Fibroblast of peridontal ligament (primary cell): Measurements from ENCODE around the gene EP400.
"Not testable (repeated sequence)": the region's sequence is repeated elsewhere in the genome, so short reads cannot be mapped to it uniquely, and the experiment has no call there.

Experiments
- DNase-seq: peaks from one replicate; pipeline ENCODE4 v3.0.0-alpha.2; 2010; ENCODE audit errors: extremely low read depth

The EP400 gene

DNA sequence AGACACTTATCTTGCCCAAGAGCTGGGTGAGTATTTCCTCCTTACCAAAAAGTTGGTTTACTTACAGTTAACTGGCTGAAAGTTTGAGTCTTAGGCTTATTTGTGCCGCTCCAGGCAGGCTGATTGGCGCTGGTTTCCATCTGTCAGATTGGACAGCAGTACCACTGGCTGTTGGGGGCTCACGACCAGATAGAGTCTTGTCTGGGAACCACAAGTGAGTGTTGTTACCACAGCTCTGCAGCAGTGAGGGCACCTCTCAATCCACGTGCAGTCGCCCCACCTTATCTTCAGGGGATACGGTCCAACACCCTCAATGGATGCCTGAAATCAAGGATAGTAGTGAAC is 135.5 kb downstream of the EP400 start:
- DNase-seq, result peak; percentile 51

DNA sequence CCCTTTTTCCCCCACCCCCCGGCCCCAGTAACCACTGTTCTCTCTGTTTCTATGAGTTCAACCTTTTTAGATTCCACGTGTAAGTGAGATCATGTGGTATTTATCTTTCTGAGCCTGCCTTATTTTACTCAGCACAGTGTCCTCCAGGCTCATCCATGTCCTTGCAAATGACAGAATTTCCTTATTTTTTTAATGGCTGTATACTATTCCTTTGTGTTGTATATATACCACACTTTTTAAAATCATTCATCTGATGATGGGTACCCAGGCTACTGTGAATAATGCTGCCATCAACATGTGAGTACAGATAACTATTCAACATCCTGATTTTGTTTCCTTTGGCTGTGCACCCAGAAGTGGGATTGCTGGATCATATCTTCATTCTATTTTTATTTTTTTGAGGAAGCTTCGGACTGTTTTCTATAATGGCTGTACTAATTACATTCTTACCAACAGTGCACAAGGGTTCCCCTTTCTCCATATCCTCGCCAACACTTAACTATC is 139.7 kb downstream of the EP400 start:
- DNase-seq, result peak; percentile 2

DNA sequence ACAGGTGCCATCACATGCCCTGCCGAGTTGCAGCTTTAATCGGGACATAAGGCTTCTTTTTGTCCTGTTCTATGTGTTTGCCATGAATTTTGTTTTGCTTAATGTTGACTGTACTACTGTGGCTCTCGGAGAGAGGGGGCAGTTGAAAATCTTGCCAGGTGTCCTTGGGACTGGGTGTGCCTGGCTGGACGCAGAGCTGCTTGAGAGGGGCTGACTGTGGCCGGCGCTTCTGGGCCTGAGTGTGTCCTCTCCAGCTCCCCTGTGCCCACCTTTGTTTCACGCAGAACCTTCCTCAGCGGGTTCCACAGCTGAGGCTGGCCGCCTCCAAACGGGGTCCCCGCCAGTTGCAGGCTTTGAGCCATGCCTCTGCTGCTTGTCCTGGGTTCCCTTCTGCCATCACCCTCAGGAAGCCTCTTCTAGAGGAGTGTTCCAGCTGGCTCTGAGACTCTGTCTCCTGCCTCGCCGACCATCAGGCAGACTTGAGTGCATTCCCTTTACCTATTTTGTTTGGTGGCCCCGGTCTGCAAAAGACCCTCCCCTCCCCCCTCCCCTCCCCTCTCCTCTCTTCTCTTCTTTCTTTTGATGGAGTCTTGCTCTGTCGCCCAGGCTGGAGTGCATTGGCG is 144.6 kb downstream of the EP400 start:
- DNase-seq, result no peak

DNA sequence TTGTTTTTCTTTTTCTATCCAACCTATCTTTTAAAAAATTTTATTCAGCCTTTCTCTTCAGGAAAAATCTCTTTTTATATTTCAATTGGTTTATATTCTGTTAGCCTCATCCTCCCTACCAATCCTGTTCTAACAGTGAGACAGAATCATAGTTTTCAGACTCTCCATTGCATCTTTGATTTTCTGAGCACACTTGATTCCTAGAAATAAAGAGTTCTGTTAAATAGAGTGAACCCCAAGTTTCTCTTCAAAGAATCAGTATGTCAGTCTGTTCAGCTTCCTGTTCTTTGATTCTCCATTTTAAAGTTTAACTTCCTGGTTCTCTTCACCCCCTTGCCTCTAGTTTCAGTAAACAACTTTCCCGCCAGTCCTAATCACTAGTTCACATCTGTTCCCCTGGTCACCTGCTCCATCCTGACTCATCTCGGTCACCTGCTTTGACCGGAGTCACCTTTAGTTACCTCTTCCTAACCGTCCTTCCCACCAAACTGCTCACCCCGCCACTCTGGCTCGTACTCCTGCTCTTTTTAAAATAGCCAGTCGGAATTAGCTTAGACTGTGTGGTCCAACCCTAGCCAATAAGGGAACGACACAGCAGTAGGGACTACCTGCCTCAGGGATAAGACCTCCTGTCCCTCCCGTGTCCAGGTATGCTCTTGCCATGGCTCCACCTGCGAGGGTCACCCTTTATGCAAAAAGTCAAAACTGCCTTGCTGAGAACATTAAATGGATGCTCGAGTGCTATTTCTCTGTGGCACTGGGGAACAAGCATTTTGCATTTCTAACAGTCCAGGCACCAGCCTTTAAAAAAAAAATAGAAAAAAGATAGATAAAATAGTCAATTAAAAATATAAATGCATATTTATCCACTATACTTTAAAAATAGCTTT is 146.0 kb downstream of the EP400 start:
- DNase-seq, result no peak

GRCh38 chr12:132099739-132100138 is 150.0 kb downstream of the EP400 start:
- no peak for DNase-seq

GRCh38 chr12:132100306-132101065 is 150.7 kb downstream of the EP400 start:
- DNase-seq, result no peak

DNA sequence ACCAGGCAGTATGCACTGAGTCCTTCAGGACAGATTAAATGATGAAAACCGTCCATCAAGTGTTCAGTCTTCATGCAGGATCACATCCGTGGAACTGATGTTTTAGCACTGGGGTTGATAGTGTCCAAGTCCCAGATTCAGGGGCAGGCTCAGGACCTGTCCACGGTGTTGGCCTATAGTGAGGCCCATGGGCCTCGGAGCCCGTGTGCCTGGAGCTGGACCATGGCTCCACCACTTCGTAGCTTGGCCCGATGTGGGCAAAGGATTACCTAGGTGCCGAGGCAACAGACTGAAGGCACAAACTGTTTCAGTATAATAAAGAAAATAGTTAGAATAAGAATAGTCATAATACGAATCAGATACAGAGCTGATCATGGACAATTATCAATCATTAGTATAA is 152.6 kb downstream of the EP400 start:
- no peak for DNase-seq

GRCh38 chr12:132103072-132103471 is 153.3 kb downstream of the EP400 start:
- not testable (repeated sequence) for DNase-seq

- DNase-seq, result no peak
Observed at GRCh38 chr12:132103542-132104308, 154.0 kb downstream of the EP400 start.

- no peak for DNase-seq
Observed at GRCh38 chr12:132105467-132105866, 155.7 kb downstream of the EP400 start.

DNA sequence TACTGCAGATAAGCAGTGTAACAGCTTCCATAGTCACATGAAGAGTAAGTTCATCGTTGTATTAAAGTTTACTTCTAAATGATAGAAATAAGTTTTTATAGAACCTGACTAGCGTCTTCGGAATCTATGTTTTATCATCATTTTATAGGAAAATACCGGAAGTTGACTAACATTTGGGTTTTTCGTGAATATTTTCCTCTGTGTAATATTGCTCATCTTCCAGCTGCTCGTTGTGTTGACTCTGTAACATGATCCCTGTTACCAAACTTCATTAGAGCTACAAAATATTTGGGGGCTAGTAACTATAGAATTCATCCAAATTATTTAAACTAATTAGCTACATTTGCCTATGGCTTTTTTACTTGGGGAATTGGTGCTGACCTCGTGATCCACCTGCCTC is 157.2 kb downstream of the EP400 start:
- peak; percentile 2 for DNase-seq

- DNase-seq, result no peak
Observed at GRCh38 chr12:132108211-132108832, 158.6 kb downstream of the EP400 start.

- no peak for DNase-seq
Observed at GRCh38 chr12:132109741-132110140, 160.0 kb downstream of the EP400 start.

DNA sequence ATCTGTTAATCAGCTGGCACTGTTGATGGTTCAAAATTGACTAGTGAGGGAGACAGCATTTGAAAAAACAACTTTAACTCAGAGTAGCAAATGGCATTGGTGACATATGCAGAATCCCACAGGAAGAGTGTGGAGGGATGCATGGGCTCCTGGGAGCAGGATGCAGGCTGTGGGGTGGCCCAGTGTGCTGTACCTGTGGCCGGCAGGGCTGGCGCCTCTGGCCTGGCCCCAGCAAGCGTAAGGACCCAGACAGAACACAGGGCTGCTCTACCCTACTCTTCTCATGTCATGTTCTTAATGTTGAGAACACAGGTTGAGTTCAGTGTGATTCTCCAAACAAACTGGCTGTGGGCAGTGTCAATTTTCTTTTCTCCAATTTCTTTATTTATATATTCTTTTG is 160.9 kb downstream of the EP400 start:
- no peak for DNase-seq

GRCh38 chr12:132111654-132112304 is 162.0 kb downstream of the EP400 start:
- no peak for DNase-seq

- DNase-seq, result no peak
Observed at GRCh38 chr12:132114667-132115066, 164.9 kb downstream of the EP400 start.

DNA sequence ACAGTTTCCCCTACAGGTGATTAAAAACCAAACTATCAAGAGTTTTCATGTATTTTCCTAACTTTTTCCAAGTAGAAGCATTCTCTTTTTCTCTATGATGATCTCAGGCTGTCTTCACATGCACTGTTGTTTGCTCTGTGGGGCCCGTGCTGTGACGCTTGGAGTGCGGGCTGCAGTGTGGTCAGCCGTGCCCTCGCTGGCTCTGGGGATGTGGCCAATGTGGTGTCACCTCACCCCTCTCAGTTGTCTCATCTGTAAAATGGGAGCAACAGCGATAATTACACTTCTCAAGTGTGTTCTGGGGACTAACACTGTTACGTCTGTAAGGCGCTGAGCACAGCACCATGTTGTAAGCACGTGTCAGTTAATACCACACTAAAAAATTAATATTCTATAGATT is 165.8 kb downstream of the EP400 start:
- DNase-seq, result no peak

DNA sequence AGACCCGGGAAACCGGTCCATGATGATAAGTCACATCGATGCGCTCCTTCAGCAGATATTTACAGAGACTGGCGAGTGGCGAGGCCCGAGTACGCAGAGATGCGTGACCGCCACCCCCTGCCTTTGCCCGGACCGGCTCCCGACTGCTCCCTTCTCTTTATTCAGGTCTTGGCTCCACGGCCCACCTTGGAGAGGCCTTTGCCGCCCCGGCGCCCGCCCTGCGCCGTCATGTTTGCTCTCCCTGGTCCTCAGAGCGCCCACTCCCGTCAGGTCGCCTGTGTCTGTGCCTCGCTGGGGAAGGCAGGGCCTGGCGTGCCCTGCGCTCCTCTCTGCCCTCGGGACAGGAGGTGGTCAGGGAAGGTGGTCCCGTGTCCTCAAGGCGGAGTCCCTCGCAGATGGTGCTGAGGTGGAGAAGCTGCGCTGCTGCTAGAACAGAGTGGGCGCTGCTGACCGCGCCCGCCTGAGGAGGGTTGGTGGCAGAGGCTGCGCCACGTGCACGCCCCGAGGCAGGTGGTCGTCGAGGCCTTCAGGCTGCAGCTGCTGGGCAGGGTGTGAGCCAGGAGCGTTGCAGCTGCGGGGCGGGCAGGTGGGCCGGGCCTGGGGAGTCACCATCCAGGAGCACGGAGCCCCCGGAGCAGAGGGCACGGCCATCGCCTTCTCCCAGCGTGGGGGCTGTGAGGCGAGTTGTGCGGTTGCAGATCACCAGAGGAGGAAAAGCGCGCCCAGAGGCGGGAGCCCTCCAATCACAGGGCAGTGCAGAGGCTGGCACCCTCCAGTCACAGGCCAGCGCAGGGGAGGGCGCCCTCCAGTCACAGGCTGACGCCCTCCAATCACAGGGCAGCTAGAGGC is 167.2 kb downstream of the EP400 start:
- no peak for DNase-seq

DNA sequence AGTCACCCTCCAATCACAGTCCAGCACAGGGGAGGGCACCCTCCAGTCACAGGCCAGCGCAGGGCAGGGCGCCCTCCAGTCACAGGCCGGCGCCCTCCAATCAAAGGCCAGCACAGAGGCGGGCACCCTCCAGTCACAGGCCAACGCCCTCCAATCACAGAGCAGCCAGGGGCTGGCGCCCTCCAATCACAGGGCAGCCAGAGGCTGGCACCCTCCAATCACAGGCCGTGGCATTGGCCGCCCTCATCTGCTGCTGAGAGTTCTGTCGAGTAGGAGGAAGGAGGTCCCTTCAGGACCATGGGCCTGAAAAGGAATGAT is 167.8 kb downstream of the EP400 start:
- DNase-seq, result no peak

GRCh38 chr12:132118876-132119275 is 169.1 kb downstream of the EP400 start:
- no peak for DNase-seq
